HG02678 (cell line): ENCODE results near the gene KRTAP9-1.
"Not testable (repeated sequence)": the region's sequence is repeated elsewhere in the genome, so short reads cannot be mapped to it uniquely, and the experiment has no call there.

ENCODE experiments used
- ATAC-seq: cut with Tn5 transposase; IDR thresholded peaks from one replicate; pipeline ENCODE4 v1.9.1; 2021; ENCODE audit warnings: mild to moderate bottlenecking, moderate library complexity; ENCODE audit not compliant: unreplicated experiment

KRTAP9-1 gene

DNA sequence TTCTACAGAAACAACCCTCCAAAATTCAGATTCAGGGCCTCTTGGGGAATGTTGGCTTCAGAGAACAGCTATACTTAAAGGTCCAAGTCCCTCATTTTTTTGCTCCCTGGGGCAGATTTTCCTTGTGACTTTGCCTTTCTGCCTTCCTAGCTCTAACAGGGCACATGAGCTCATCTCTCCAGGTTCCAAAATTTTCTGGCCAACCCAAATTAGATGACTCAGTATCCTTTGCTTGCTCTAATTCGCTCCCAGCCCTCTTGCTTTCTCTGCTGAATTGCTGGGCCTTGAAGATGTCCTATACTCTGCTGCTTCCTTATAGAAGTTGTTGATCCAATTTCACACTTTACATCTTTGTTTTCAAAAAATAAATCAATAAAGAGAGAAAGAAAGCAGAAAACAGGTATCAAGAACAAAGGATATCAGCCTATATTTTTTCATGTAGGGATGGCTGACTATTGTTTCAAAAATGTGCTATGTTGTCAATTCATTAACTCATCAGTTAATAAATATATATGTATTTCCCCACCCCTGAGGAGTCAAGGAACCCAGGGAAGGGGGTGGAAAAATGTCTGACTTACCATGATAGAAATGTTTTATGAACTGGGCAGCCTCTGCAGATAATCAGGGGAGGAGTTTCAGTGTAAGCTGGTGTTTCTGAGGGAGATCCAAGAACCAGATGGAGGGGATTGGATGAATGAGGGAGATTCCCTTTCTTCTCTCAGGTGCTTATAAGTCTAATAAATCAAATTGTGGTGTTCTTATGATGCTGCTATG lies 10.7 kb upstream of the KRTAP9-1 start:
- ATAC-seq, result no peak

DNA sequence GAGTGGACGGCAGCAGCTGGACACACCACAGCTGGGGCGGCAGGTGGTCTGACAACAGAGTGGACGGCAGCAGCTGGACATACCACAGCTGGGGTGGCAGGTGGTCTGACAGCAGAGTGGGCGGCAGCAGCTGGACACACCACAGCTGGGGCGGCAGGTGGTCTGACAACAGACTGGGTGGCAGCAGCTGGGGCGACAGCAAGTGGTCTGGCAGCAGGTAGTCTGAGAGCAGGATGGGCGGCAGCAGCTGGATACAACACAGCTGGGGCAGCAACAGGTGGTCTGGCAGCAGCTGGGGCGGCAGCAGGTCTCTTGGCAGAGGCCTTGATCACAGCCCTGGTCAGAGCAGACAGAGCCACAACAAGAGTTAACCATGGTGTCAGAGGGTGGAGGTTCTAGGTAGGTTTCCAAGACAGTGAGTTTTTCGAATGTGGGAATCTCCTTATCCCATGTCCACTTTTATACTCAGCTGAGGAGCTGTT lies 5.2 kb upstream of the KRTAP9-1 start, which contains the start of gene KRTAP4-1:
Gene KRTAP4-1 (minus strand): TSS at position 432 of the 482 bp plus-strand sequence. CDS start 57 bp downstream, at position 375.
- ATAC-seq, result no peak

DNA sequence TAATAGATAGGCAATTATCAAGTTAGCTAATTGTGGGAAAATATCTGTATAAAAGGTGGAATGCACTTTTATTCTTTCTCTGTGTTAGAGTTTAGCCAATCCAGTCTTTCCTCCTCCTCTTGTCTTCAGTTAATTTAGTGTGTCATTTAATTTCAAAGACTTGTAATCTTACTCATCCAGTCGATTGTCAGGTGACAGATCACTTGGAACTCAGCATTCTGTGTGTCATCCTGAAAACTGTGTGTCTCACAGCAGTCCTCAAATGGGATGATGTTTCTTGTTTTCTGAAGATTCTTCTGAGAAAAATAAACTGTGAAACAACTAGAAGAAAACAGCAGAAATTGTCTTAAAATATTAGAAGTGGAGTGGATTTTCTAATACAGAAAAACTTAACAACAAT lies 4.7 kb upstream of the KRTAP9-1 start:
- no peak for ATAC-seq

DNA sequence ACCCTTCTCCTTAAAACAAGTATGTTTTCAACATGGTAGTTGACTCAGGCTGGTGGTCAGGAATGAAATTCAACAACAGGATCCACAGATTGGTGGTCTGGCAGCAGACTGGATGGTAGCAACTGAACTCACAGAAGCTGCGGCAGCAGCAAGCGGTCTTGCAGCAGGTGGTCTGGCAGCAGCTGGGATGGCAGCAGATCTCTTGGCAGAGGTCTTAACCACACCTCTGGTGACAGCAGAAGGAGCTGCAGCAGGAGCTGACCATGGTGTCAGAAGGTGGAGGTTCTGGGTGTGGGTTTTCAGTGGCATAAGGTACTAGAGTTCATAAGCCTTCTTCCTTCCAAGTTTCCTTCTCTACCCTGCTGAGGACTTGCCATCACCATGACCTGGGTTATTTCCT lies 2.8 kb upstream of the KRTAP9-1 start:
- ATAC-seq, result no peak

DNA sequence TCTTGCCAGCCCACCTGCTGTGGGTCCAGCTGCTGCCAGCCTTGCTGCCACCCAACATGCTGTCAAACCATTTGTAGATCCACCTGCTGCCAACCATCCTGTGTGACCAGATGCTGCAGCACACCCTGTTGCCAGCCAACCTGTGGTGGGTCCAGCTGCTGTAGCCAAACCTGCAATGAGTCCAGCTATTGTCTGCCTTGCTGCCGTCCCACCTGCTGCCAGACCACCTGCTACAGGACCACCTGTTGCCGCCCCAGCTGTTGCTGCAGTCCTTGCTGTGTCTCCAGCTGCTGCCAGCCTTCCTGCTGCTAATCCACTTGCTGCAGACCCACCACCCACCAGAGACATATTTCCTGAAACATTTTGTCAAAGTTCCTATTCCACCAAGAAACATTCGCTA lies 641 bp downstream of the KRTAP9-1 start:
- no peak for ATAC-seq

DNA sequence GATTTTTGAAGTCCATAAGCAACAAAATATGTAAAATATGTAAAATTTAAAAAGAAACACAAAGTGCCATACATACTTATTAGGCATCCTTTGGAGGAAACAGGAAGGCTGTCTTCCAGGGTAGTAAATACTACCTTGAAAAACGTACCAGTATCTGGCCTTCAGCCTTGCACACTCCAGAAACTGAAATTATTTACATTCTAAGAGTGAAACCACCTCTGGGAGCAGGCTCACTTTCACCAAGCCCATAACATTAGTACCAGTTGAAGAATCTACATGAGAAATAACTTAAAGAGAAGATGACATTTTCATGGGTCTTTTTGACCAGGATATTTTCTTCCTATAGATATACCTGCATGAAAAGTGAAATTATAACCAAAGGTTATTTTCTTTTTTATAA lies 6.4 kb downstream of the KRTAP9-1 start:
- no peak for ATAC-seq

DNA sequence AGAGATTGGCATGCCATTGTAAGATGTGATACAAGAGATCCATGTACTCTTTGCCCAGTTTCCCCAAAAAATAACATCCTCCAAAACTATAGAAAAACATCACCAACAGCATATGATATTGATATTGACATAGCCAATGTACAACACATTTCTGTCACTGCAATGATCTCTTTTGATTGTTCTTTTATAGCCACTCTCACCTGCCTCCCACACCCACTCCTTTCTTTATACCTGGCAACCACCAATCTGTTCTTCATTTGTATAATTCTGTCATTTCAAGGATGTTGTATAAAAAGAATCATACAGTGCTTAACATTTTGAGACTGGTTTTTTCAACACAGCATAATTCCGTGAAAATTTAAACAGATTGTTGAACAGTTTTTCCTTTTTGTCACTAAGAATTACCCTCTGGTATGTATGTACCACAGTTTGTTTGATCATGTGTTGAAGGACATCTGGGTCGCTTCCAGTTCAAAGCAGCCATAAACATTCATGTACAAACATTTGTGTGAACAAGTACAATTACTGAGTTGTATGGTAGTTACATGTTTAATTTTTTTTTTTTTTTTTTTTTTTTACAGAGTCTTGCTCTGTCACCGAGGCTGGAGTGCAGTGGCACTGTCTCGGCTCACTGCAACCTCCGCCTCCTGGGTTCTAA lies 9.9 kb downstream of the KRTAP9-1 start:
- no peak for ATAC-seq

DNA sequence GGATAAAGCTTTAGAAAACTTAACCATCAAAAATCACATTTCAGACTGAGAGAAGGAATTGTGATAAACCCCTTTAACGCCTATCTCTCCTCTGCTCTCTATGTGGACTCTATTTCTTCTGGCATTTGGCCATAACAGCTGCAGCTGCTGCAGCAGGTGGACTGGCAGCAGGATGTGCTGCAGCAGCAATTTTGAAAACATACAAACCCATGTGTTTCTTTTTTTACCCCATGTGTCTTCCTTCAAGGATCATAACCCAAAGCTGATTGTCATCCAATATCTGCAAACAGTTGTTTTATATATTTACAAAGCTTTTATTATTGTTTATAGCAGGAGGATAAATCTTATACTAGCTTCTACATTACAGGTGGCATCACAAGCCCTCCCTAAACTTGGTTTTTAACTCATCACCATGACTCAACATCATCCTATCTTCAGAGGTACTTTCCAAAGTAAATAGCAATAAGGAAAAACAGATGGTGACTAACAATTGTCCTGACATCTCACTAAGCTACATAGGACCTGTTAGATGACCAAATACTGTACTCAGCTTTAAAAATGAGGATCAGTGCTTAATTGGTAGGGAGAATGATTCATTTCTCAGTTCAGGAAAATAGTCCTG lies 22.3 kb downstream of the KRTAP9-1 start:
- no peak for ATAC-seq

DNA sequence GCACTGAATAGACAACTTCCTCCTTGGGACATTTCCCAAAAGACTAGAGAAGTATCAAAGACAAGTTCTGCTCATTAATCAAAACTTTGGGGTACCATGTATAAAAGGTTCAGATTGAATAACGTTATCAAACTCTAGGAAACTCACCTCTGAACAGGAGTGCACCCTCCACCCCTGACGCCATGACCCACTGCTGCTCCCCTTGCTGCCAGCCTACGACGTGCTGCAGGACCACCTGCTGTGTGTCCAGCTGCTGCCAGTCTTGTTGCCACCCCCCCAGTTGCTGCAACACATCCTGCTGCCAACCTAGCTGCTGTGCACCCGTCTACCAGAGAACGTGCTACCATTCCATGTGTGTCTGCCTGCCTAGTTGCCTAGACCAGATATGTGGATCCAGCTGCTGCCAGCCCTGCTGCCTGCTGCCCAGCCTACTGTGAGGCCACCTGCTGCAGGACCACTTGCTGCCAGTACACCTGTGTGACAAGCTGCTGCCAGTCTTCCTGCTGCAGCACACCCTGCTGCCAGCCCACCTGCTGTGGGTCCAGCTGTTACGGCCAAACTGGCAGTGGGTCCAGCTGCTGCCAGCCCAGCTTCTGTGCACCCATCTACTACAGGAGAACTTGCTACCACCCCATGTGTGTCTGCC lies 23.0 kb downstream of the KRTAP9-1 start:
- ATAC-seq, result no peak

DNA sequence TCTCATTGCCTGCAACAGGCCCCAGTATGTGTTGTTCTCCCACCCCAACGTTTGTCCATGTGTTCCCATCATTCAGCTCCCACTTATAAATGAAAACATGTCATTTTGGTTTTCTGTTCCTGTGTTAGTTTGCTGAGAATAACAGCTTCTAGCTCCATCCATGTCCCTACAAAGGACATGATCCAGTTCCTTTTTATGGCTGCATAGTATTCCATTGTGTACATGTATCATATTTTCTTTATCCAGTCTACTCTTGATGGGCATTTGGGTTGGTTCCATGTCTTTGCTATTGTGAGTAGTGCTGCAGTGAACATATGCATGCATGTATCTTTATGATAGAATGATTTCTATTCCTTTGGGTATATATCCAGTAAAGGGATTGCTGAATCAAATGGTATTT lies 26.0 kb downstream of the KRTAP9-1 start:
- no peak for ATAC-seq

DNA sequence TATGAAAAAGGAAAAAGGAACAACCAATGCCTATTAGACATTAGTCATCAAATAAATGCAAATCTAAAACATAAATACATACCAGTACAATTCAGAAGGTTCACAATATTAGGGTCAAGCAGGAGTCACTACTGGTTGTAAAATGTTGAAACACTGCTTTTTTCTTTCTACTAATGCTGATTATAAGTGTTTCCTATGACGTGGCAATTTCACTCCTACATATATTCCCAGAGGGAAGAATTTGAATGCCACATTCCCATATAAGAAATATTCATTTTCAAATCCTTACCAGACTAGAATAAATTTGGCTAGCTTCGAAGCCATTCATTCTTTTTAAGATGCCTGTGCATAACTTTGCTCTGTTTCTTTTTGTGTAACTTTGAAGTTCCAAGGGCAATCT lies 34.1 kb downstream of the KRTAP9-1 start:
- no peak for ATAC-seq

DNA sequence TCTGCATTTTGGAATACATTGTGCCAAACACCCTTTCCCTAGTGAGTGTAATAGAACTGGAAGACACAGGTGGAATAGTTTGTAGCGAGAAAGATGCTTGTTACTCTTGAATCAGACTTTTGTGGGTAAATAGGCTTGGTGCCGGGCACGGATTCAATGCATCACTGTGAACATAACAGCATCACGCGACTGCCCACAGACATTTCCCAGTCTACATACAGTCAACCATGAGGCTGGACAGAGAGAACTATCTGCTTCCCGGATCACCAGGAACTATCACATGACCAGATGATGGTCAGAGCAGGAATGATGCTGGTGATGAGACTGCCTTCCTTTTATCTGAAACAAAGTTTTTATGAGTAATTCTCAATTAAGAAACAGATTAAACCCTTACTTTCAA lies 36.4 kb downstream of the KRTAP9-1 start:
- no peak for ATAC-seq

DNA sequence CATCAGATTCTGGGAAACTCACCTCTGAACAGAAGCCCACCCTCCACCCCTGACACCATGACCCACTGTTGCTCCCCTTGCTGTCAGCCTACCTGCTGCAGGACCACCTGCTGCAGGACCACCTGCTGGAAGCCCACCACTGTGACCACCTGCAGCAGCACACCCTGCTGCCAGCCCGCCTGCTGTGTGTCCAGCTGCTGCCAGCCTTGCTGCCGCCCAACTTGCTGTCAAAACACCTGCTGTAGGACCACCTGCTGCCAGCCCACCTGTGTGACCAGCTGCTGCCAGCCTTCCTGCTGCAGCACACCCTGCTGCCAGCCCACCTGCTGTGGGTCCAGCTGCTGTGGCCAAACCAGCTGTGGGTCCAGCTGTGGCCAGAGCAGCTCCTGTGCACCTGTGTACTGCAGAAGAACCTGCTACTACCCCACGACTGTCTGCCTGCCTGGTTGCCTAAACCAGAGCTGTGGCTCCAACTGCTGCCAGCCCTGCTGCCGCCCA lies 37.0 kb downstream of the KRTAP9-1 start, which contains the start of gene KRTAP9-2:
Gene KRTAP9-2 (plus strand): TSS at position 51 of the 498 bp plus-strand sequence. CDS start 7 bp downstream, at position 58.
- ATAC-seq, result not testable (repeated sequence)

DNA sequence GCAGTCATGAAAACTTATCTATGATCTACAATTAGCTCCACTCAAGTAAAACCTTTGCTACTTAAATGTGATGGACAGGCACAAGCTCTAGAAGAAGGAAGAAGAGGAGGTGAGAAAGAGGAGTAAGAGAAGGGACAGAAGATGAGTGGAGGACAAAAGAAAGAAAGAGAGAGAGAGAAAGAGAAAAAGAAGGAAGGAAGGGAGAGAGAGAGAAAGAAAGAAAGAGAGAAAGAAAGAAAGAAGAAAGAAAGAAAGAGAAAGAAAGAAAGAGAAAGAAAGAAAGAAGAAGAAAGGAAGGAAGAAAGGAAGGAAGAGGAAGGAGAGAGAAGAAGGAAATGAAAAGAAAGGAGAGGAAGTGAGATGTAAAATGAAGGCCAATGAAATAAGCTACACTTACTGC lies 40.4 kb downstream of the KRTAP9-1 start:
- ATAC-seq, result no peak

DNA sequence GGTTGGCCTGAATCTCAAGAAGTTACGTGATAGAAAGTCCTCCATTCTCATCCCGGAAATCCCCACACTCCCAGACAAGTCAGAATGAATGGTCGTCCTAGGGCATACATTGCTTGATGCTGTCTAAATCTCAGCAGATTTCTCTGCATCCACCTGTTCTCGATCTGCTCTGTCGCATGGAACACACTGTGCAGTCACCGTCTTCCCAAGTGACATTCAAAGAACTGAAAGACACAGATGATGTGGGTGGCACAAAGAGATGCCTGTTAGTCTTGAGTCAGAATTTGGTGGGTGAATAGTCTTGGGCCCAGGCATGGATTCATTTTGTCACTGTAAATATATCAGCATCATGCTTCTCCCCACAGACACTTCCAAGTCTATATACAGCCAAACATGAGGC lies 42.0 kb downstream of the KRTAP9-1 start:
- ATAC-seq, result no peak

DNA sequence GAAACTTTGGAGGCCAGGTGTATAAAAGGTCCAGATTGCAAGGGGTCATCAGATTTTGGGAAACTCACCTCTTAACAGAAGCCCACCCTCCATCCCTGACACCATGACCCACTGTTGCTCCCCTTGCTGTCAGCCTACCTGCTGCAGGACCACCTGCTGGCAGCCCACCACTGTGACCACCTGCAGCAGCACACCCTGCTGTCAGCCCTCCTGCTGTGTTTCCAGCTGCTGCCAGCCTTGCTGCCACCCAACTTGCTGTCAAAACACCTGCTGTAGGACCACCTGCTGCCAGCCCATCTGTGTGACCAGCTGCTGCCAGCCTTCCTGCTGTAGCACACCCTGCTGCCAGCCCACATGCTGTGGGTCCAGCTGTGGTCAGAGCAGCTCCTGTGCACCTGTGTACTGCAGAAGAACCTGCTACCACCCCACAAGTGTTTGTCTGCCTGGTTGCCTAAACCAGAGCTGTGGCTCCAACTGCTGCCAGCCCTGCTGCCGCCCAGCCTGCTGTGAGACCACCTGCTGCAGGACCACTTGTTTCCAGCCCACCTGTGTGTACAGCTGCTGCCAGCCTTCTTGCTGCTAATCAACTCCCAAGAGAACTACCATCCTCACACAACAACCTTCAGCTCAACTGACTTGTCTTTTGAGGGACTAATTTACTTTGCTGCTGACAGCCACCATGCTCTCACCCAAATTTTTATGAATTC lies 42.9 kb downstream of the KRTAP9-1 start, which contains the start of gene KRTAP9-3:
Gene KRTAP9-3 (plus strand): TSS at position 51 of the 707 bp plus-strand sequence. CDS start 53 bp downstream, at position 104.
- ATAC-seq, result not testable (repeated sequence)

DNA sequence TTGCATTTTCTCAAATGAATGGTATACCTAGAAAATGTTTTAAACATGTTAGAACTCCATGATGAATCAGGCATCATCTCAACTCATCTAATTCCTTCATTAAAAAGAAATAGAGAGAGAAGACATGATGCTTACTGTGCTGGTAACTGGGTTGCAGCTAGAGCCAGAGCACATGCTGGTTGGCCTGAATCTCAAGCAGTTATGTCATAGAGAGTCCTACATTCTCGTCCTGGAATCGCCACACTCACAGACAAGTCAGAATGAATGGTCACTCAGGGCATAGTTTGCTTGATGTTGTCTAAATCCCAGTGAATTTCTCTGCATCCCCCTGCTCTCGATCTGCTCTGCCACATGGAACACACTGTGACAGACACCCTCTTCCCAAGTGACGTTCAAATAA lies 47.4 kb downstream of the KRTAP9-1 start:
- ATAC-seq, result not testable (repeated sequence)

DNA sequence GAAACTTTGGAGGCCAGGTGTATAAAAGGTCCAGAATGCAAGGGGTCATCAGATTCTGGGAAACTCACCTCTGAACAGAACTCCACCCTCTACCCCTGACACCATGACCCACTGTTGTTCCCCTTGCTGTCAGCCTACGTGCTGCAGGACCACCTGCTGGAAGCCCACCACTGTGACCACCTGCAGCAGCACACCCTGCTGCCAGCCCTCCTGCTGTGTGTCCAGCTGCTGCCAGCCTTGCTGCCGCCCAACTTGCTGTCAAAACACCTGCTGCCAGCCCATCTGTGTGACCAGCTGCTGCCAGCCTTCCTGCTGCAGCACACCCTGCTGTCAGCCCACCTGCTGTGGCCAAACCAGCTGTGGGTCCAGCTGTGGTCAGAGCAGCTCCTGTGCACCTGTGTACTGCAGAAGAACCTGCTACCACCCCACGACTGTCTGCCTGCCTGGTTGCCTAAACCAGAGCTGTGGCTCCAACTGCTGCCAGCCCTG lies 48.3 kb downstream of the KRTAP9-1 start, which contains the start of gene KRTAP9-8:
Gene KRTAP9-8 (plus strand): TSS at position 51 of the 489 bp plus-strand sequence. CDS start 53 bp downstream, at position 104.
- not testable (repeated sequence) for ATAC-seq
